SKM-1 treated with dmso at 0.1 percent for 144 hours (cell line): Measurements from ENCODE around the gene SMURF2.
"Not testable (repeated sequence)": the region's sequence is repeated elsewhere in the genome, so short reads cannot be mapped to it uniquely, and the experiment has no call there.

Experiments
- DNase-seq: peaks from one replicate; lab custom pipeline; 2025; ENCODE audit not compliant: unreplicated experiment; lab: John Stamatoyannopoulos, UW

Gene SMURF2

DNA sequence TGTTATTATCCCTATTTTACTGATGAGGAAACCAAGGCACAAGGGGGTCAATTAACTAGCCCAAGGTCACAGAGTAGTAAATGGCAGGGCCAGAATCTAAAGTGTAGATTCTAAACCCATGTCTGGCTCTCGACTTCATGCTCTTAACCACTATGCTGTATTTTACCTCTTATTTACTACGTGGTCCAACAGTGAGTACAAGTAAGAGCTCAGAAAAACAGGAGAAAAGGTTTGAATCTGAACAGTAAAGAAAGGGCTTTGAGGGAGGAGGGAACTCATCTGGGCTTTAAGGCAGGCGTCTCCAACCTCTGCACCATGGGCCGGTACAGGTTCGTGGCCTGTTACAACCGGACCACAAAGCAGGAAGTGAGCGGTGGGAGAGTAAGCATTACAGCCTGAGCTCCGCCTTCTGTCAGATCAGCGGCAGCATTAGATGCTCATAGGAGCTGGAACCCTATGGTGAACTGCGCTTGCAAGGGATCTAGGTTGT is 62.9 kb downstream of the SMURF2 start:
- DNase-seq, result no peak

DNA sequence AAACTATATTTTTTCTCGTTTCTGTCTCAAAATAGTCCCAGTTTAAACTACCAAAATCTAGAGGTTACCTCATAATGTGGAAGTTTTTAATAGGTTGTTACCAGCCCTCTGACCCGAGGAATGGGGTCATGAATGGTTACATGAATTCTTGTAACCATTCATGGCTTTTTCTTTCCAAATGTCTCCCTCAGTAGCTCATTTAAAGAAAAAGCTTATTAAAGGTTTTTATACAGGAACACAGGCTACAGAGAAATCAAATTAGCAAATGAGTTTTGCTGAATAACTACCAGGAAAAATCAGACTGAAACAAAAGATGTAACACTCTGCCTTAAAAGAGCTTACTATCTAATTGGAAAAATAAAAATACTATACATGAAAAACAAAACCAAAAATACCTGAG is 63.4 kb downstream of the SMURF2 start:
- no peak for DNase-seq

DNA sequence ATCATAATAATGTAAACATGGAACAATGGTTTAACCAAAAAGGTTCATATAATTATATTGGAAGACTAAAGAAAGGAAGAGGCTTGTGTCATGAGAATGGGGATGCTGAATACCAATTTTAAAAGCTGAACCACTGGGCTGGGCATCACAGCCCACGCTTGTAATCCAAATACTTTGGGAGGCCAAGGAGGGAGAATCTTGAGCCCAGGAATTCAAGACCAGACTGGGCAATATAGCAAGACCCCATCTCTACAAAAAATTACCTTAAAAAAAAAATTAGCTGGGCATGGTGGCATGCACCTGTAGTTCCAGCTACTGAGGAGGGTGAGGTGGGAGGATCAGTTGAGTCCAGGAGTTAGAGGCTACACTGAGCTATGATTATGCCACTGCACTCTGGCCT is 65.1 kb downstream of the SMURF2 start:
- no peak for DNase-seq

DNA sequence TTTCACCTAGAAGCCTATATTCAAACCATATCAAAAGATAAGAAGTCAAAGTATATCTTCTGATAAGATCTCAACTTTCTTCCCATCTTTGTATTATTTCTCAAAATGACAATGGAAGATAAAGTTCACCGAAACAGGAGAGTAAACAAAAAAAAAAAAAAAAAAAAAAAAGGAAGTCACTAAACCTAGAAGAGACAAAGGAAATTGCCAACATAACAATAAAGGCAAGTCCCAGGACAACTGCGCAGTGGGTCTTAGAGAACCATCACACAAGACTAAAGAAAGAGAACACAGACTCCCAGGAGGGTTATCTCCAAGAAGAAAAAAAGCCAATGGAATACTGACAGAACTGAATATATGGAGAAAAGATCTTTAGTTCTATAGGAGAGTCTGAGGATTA is 65.7 kb downstream of the SMURF2 start:
- no peak for DNase-seq

DNA sequence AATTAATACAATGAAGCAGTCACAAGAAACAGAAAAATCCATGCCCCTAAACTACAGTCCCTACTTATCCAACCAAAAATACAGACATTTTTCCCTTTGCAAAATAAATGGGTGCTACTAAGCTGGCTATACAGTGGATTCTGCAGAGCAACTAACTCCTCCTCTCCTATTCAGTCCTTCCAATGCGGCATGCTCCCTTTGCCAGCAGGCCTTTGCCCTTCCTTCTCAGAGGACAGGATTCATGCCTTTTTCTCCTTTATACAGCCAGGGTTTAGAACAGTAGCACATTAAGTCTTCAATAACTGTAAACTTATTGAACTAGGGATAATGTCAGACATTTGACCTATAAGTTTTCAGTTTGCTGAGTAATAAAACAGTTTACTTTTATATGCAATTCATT is 70.2 kb downstream of the SMURF2 start:
- DNase-seq, result no peak

DNA sequence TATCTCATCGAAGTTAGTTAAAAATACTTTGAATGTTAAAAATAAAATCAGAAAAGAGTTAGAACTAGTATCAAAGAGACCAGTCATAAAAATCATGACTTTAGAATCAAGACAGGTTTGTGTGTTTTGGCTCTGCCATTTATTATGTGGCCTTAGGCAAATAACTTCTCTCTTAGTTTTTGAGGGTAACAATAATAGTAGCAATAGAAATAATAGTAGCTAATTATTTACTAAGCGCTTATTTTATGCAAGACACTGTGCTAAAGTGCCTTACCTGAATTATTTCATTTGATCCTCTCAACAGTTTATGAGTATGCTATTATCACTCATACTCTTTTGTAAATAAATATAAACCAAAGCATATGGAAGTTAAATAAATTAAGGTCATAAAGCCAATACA is 77.0 kb downstream of the SMURF2 start:
- no peak for DNase-seq

DNA sequence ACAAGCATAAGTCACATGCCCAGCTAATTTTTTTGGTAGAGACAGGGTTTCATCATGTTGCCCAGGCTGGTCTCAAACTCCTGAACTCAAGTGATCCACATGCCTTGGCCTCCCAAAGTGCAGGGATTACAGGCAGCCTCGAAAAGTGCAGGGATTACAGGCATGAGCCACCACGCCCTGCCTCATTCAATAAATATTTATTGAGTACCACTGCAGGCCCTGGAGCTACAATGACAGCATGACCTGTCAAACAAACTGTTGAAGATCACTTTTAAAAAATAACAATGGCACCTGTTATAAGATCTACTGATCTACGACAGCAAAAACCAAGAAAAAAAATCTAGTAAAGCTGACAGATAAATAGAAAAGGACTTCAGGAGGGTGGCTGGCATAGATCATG is 79.1 kb downstream of the SMURF2 start:
- no peak for DNase-seq

DNA sequence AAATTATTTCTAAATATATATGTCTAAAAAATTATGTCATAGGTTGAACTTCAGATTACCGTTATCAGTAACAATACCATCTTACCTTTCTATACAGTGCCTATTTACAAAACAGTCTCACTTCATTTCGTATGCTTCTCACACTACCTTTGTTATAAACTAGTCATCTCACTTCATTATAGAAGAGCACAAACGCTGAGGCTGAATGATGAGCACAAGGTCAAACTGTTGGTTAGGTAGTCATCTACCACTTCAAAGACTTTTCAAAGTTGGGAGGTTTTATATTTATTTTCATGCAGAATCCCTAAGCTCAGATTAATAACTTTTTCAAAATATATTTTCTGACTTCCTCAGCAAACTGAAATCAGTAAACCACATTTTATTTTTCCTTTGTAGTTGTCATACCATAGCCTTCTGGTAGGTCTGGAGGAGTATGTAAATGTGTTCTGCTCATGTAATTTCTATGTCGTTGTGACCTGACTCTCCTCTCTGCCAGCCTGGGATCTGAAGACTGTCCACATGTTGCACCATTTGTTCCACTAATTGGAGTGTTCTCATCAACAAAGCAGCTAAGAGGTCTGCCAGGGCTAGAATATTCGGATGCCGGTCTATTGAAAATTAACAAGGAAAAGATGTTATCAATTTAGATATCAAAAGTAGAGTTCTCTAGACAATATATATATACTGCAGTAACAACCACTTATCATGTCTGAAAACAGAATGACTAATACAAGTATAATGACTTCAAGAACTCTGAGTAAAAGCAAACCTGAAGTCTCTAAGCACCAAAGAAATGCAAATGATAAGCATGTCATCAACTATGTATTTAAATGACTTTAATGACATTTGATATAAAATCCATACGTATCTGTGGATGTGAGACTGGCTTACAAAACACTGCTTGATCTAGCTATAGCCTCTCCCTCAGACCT is 81.5 kb downstream of the SMURF2 start:
- no peak for DNase-seq

DNA sequence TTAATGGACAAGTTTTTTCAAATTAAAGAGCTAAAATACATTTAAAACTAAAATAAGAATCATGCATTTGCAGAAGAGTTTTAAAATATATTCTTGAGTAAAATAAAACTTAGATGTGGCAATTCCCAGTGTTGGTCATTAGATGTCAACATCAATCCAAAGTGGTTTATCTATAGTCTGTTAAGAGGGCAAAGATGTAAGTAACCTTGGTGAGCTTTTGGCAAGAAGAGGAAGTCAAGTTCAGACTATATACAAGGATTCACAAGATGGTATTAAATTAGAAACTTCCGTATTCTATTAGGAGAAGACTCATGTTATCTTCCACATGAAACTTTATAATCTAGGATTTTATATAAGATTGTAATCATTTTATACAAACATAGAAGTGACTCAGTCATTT is 82.2 kb downstream of the SMURF2 start:
- peak; percentile 19 for DNase-seq

DNA sequence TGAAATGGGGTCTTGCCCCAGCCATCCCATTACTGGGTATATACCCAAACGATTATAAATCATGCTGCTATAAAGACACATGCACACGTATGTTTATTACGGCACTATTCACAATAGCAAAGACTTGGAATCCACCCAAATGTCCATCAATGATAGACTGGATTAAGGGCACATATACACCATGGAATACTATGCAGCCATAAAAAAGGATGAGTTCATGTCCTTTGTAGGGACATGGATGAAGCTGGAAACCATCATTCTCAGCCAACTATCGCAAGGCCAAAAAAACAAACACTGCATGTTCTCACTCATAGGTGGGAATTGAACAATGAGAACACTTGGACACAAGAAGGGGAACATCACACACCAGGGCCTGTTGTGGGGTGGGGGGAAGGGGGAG is 85.1 kb downstream of the SMURF2 start:
- not testable (repeated sequence) for DNase-seq

DNA sequence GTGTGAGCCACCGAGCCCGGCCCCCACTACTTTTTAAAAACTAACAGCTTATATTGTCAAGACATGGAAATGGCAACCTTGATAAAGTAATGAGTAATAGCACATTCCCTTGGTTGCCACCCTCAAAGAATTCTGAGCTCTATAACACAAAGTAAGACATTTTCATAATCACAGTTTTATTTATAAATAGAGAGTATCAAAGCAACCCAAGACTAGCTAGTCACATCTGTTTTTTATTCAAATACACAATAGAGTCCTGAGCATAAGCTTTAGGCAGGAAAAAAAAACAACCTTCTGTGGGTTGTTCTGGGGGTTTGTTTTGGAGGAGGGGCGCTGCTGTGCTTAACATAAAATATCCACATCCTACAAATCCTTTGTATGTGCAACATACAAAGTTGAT is 86.7 kb downstream of the SMURF2 start:
- no peak for DNase-seq

DNA sequence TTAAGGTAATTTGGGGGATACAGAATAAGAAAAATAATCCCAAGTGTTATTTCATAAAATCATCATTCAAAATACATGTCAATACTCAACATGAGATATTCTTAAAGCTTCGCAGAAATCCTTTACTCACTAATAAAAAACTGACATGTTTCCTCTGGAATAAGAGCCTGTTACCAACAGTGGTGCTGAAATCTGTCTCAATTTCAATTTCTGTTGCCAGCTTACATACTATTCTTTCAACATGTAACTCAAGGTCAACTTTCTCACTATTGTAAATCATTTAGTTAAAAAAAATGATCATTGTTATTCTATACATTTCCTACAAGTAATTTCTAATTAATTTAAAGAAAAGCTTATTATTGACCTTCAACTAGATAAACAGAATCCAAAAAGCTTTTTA is 87.5 kb downstream of the SMURF2 start:
- no peak for DNase-seq

DNA sequence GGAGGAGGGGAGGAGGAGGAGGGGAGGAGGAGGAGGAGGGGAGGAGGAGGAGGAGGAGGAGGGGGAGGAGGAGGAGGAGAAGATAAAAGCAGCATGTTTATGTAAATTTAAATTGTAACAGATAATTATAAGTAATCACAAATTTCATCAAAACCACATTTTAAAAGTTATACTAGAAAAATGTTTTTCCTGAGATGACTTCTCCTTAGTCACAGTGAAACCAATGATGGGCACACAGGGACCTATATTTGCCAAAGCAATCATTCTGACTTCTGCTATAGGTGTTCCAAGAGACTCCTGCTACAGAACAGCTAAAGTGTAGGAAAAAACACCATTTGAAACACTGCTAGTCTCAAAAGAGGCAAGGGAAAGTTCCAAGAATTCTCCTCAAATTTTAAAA is 88.9 kb downstream of the SMURF2 start:
- DNase-seq, result no peak

DNA sequence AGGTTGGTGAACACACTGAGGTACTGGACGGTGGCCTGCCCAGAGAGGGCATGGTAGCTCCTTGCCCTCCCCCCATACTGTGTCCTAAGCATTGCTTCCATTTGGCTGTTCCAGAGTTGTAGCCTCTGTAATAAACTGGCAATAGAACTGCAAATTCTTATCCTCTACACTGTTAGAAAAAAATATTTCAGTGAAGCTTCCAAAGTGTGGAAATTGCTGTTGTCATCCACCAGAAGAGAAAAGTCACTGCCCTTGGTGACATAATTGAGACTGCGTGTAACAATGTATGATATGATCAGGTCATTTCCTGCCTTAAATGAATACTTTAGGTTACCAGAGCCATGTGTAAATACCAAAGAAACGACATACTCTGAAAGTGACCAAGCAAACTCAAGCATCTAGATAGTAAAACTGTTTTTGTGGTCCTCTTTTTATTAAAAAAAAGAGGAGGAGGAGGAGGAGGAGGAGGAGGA is 89.4 kb downstream of the SMURF2 start:
- DNase-seq, result no peak

DNA sequence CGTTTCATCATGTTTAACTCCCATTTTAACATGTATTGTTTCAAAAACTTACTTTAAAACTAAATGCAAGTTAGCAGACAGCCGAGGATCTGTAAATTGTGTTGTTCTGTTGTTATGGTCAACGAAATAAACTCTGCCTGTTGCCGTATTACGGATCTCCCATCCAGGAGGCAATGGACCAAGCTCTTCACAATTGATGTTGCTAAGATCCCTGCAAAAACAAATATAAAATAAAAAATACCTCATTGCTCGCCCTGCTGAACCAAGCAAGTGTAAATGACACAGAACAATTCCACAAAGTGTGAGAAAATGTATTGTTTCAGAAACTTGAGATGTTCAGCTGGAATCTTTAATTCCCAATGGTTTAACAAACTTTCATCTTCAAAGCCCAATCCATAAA is 90.4 kb downstream of the SMURF2 start:
- no peak for DNase-seq

DNA sequence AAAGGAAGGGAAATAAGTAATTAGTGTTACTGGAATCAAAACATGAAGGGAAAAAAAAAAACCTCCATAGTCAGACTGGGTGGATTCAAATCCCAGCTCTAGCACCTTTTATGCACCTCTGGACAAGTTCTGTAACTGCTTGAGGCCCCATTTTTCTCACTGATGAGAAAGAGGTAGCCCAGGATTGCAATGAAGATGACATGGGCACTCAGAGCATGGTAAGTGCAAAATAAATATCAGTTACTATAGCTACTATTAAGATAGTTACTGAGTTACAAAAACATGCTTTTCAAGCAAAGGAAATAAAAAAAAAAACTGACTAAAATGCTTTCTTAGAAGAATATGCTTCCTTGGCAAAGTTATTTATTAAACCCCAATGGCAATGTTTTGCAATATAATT is 96.5 kb downstream of the SMURF2 start:
- no peak for DNase-seq

DNA sequence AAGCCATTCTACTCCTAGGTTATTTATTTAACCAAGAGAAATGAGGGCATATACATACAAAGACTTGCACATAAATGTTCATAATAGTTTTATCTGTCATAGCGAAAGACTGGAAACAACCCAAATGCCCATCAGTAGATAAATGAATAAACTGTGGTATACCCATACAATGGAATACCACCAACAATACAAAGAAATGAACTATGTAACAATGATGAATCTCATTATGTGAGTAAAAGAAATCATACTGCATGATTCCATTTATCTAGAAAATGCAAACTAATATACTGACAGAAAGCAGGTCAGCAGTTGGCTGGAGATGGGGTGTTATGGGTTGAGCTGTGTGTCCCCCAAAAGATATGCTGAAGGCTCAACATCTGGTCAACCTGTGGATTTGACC is 98.0 kb downstream of the SMURF2 start:
- DNase-seq, result no peak

DNA sequence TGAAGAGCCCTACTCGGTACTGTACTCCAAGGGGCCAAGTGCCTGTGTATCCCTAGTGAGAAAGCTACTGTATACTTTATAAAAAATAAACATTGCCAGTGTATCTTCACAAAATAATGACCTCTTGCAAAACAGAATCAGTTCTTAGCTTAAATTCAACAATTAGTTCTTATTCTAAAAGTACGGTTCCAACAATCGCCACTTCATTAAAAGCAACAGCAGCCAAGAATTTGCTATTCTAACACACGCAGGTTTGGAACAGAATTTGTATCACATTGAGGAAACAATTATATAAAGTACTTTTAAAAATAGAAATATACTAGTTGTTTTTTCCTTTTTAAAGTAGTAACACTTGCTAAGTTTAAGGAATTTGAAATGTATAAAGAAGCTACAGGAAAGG is 106.8 kb downstream of the SMURF2 start:
- DNase-seq, result no peak

DNA sequence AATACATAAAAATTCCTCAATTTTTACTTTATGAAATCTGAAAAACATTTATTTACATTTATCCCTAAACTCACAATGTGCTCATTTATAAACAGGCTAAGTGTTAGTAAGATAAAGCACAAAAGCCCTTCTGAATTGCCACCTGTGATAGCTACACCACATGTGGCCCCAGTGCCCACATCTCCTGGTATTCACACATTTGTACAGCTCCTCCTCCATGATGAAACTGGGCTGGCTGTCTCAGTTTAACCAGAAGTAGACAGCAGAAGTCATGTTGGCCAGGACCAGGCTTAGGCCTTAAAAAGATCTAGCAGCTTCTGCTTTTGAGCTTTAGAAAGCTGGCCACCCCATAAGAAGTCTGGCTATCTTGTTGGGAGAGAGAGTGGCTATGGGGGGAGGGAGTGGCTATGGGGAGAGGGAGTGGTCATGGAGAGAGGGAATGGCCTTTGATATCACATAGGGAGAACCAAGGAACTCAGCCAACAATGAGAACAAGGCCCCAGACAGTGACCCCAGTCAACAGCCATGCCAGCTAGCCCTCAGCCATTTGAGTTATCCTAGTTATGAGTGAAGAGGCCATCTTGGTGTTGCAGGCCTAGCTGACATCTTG is 108.0 kb downstream of the SMURF2 start:
- no peak for DNase-seq

DNA sequence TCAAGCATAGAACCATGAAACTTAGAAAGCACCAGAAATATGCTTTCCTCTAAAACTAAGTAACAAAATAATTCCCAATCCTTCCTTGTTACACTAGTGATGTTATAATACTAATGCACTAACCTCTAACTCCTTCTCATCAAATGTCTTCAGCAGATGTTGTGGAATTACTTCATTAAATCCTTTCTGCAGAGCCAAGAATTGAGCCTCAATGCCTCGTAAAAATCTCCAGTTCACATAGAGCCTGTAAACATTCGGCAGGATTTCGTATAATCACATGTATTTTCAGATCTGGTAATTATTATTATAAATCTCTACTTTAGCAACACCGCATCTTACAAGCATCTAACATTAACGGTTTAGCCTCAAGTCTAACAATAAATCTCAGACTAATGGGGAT is 110.6 kb downstream of the SMURF2 start:
- no peak for DNase-seq

DNA sequence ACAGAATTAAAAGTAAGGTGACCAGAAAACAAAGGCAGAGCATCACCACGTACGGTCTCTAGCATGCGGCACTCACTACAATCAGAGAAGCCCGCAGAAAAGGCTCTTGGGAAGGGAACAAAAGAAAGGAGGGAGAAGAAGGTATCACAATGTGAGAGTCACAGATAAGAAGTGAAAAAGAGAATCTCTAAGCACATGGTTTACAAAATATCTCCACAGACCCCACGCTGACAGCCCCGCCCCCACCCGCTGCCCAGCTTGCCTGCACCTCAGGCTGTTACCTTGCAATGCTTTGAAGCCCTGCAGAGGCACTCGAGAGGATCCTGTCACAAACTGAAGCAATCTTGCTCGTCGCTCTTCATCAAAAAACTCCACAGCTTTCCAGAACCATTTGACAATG is 114.8 kb downstream of the SMURF2 start:
- DNase-seq, result no peak

DNA sequence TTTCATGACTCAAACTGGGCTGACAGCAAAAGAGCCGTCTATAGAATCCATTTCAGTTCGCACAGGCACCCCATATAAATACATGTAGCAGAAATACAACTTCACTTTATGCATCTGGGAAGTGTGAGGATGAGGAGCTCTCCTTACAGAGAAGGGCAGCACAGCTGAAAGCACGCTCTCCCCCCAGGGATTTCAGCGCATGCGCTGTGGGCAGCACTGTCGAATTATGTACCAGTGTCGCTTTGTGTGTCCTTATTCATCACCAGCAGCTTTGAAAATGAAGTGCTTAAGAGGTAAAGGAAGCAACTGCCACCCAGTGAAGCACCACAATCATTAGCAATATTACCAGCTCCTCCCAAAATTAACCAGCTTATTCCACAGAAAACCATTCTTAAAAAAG is 115.4 kb downstream of the SMURF2 start:
- no peak for DNase-seq
